ENCODE data around the gene CHSY1.
A peak's percentile ranks its signal among the peaks of the same experiment; 100 is the strongest.
"Not testable (repeated sequence)": the region's sequence is repeated elsewhere in the genome, so short reads cannot be mapped to it uniquely, and the experiment has no call there.

The CHSY1 gene

GRCh38 chr15:101244889-101245668 is 6.8 kb downstream of the CHSY1 start:
- no peak for DNase-seq

- no peak for DNase-seq
Measured at GRCh38 chr15:101244036-101244781, 7.6 kb downstream of the CHSY1 start.

GRCh38 chr15:101243420-101243819 is 8.4 kb downstream of the CHSY1 start:
- DNase-seq, result no peak

DNA sequence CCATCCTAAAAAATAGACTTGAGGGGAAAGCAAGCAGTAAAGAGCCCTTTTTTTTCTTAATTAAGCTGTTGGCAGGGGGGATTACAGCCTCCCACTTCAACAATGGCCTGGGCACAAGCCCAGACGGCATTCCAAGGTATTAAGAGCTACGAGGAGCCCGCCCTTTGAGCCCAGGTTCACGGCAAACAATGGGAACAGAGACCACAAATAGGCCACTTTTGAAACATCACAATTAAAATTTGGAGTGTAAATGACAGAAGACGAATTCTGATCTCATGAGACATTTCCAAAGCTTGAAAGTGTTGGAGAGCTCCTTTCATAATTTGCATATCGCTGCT is 8.9 kb downstream of the CHSY1 start:
- no peak for DNase-seq

DNA sequence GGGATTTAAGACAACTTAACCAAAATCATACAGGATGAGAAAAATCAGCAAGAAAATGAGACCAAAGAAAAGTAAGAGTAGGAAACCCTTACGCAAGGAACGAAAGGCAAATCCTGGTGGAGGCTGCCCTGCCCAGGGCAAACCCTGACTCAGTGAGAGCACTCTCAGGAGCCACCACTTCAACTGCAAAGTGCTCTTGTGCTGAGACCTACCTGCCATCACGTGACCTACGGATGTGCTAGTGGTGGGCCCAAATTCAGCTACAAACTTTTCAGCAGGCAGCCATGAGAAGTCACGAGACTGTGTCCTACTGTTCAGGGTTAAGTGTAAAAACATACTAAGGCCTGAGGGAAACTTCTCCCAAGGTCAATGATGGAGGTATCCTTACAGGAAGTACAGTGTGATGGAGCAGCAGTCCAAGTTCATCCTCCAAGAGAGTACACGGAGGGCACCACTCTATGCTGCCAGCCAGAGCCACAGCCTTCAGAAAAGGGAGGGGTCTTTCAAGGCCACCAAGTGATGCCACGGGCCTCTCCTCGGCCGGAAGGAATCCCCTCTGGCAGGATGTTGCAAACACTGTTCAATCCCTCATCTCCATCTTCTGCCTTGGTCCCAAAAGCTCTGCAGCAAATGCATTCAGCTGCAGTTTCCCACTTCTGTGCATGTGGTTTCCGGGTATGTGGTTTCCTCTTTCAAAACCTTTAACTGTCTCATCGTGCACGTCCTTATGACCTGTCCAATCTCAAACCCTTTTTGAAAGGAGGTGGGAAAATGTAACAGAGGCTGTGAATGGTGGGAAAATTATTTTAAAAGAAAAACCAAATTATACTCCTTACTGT is 9.5 kb downstream of the CHSY1 start:
- peak; percentile 51 for DNase-seq

DNA sequence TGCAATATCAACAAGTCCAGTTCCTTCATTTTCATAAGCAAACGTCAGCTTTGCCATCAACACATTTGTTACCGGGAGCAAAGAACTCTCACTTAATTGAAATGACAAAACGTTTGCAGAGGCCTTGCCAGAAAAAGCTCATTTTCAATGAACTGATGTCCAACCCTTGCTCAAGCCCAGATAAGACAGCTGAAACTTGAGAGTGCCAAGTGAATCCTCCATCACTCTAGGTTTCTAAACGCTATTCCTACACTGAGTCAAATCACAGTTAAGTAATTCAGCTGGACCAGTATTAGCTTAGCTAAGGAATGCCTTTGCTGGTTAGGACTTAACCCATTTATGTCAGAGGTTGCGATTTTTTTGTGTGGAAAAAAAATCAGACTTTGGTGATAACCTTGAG is 11.5 kb downstream of the CHSY1 start:
- no peak for DNase-seq

DNA sequence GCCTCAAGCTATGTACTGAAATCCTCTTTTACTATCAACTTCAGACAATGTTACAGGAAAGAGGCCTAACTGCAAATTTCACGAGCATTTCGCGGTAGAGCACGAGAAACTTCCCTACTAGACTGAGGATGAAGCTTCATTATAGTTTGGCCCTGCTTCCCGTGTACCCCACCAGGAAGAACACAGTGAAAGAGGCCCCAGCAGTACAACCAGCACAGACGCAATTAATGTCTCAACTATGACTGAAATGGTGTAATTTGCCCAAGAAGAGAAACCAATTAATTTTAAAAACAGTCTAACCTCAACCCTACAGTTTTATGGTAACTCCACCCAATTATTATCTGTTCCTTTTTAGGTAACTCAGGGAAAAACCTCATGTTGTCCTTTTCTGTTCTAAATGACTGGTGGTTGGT is 12.1 kb downstream of the CHSY1 start:
- DNase-seq, result no peak

DNA sequence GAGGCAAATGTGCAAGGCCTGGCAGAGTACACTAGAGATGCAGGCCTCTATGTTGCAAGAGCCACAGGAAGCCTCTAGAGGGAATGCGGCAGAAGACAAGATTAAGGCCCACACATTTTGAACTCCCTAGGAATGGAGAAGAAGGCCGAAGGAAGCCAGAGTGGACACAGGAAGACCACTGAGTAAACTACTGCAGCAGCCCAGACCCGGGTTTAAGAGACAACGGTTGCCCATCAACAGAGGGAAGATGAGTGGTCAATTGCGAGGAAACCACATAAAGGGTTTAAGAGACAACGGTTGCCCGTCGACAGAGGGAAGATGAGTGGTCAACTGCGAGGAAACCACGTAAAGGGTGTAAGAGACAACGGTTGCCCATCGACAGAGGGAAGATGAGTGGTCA is 14.6 kb downstream of the CHSY1 start:
- DNase-seq, result no peak

- no peak for DNase-seq
Measured at GRCh38 chr15:101233651-101234280, 18.1 kb downstream of the CHSY1 start.

- DNase-seq, result no peak
Measured at GRCh38 chr15:101232677-101233076, 19.2 kb downstream of the CHSY1 start.

DNA sequence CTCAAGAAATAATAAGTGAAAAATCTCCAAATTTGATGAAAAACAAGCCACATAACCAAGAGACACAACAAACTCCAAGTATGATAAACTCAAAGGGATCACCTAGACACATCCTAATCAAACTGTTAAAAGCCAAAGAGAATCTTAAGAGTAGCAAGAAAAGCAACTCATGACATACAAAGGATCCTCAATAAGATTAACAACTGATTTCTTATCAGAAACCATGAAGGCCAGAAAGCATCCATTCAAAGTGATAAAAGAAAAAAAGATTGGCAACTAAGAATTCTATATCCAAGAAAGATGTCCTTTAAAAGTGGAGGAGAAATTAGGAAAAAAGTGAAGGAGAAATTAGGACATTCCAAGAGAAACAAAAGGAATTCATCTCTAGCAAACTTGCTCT is 23.5 kb downstream of the CHSY1 start:
- no peak for DNase-seq

- DNase-seq, result no peak
Measured at GRCh38 chr15:101225658-101226057, 26.2 kb downstream of the CHSY1 start.

GRCh38 chr15:101221902-101222301 is 29.9 kb downstream of the CHSY1 start:
- no peak for DNase-seq

DNA sequence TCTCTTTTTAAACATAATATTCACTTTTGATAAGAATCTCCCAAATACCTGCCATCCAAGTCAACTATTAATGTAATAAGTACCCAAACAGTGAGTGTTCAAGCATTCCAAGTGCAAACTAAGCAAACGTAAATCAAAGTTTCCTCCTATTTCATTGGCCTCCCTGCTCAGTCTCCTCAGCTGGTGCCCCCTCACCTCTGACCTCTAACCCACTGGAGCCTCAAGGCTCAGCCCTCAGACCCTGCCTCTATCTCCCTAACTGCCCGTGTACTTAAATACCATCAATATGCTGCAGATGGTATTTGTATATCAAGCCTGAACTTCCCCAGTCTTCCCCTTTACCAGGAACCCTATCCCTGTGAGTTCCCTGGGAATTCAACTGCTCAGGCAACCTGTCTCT is 31.8 kb downstream of the CHSY1 start:
- DNase-seq, result no peak

DNA sequence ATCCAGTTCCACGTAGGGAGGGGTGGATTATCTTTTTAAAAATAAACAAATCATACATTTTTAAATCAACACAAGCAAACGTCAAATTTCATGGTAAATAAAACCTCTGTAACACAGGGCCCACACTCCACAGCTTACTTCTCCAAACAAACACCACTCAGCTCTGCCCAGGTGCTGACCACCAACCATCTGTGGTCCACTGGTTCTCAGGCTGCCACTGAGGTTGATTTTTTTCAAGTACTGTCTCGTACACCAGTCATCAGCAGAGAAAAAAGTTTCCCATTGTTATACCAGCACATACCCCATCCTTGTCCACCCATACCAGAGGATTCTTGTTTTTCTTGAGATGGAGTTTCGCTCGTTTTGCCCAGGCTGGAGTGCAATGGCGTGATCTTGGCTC is 32.4 kb downstream of the CHSY1 start:
- no peak for DNase-seq

DNA sequence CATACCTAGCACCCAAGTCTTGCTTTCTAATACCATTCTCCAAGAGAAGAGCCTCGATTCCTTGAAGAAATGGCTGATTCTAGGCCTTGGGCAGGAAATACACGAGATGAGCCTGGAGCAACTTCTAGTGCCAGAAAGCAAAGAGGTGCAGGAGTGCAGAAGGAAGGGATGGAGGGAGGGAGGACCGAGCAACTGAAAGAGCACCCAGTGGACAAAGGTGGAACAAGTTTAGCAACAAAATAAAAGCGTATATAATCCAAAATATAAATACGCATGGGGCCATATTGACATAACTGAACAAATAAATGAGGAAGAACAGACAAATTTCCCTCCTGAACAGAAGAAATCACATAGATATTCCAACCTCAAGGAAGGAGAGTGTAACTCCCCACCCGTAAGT is 34.4 kb downstream of the CHSY1 start:
- no peak for DNase-seq

DNA sequence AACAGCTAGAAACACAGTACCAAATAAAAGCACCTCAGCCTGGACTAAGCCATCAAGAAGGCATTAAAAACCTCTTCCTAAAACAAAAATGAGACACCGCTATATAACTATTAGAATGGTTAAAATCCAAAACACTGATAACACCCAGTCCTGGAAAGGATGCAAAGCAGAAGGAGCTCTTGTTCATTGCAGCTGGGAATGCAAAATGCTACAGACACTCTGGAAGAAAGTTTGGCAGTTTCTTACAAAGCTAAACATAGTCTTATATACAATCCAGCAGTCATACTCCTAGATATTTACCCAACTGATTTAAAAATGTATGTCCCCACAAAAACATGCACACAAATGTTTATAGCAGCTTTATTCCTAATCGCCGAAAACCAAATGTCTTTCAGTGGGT is 35.7 kb downstream of the CHSY1 start:
- no peak for DNase-seq

- no peak for DNase-seq
Measured at GRCh38 chr15:101215681-101216080, 36.2 kb downstream of the CHSY1 start.

- not testable (repeated sequence) for DNase-seq
Measured at GRCh38 chr15:101214435-101215097, 37.3 kb downstream of the CHSY1 start.

DNA sequence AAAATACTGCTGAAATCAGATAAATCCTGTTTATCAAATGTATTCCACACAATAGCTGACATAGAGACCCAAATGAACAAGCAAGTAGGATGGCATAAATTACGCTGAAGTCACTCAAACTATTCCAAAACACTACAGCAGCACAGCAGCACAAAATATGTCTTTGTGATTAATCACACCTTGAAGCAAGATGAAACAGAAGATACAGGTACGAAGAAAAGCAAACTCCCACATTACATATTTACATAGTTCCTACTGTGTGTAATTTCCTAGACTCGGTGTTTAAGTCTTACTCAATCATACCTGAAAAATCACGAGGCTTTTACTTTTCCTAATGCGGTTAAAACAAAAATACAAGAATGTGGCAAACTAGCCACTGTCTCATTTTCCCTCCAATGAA is 38.3 kb downstream of the CHSY1 start:
- no peak for DNase-seq

DNA sequence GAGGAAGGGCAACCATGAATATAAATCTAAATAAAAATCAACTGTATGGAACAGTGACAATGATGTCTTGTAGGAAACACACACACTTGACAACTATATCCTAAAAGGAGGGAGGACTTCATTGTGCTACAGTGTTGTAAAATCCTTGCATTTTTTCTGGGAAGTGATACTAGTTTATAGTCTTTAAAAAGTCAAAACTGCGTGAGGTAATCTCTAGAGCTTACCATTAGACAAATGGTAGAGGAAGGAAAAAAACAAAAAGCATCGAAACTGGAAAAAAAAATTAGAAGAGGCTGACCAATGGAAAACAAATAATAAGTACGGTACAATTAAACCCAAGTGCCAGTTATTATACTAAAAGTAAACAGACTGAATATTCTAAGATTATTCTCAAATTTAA is 38.7 kb downstream of the CHSY1 start:
- no peak for DNase-seq

DNA sequence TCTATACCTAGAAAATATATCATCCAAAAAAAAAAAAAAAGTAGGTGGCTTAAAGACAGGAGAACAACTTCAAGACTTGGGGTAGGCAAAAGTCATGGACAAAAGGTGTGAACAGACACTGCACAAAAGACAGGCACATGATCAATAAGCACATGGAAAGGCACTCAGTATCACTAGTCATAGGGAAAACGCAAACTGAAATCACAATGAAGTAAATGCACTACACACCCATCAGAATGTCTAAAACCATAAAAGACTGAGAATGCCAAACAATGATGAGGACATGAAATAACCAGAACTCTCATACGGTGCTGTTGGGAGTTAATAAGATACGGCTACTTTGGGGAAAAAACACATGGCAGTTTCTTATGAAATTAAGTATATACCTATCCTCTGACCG is 40.0 kb downstream of the CHSY1 start:
- no peak for DNase-seq

DNA sequence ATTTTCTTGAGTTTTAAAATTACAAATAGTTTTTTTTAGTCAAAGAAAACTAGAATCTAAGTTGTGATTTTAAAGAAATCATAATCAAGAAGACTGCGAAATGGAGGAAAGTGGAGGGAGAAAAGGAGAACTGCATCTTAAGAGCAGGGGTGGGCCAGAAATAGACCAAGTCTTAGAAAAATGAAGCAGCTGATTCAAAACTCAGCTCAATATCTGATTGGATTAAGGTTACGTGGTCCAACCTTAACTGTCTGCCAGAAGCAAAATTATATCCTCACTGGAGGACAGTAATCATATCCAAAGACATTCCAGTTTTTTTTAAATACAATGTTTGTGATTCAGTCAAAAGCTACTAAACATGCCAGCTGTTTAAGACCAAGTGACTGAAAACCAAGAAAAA is 41.4 kb downstream of the CHSY1 start:
- DNase-seq, result no peak

Data from EL (cell line).